H1 (cell line): ENCODE measurements around the gene TBC1D4. TPM values are rescaled to one million over a fixed set of nuclear protein-coding genes. Genes with fewer than 3 reads are reported as not detected.

Source experiments
- CTCF ChIA-PET: fragments of 300-600 bp; sonication (Branson Sonifier 250); formaldehyde crosslinking; loops from one replicate; lab custom pipeline; 2021; ENCODE audit not compliant: partially characterized antibody; lab: Charles Lee
- POLR2A ChIA-PET: fragments of 300-600 bp; sonication (Branson Sonifier 250); formaldehyde crosslinking; loops from one replicate; lab custom pipeline; 2021; ENCODE audit warnings: inconsistent platforms; ENCODE audit not compliant: partially characterized antibody; lab: Charles Lee
- DNase-seq, 2 experiments: peaks; one replicate each; pipeline versions ENCODE4 v3.0.0 to v3.0.0-alpha.2; 2010 to 2022; ENCODE audit warnings: low spot score in 2 of 2, low read depth in 1 of 2, mixed read lengths in 1 of 2
- FAIRE-seq: peaks from 2 replicates; lab custom pipeline; 2011; peaks lifted over from hg19 to GRCh38; lab: Jason Lieb, UNC
- H2AFZ ChIP-seq: 2 replicates; pipeline ENCODE4 v1.8.1; 2012; ENCODE audit warnings: low read length, inconsistent platforms
- H2AK5ac ChIP-seq: 2 replicates; pipeline ENCODE4 v1.6.1; 2013; ENCODE audit warnings: low read depth, low read length
- H2BK120ac ChIP-seq: replicated peaks from 2 replicates; pipeline ENCODE3; 2013; ENCODE audit warnings: low read depth, low read length, inconsistent platforms
- H2BK12ac ChIP-seq: 2 replicates; pipeline ENCODE4 v1.6.1; 2013; ENCODE audit warnings: low read depth, low read length
- H2BK15ac ChIP-seq: 2 replicates; pipeline ENCODE4 v1.6.1; 2013; ENCODE audit warnings: low read length
- H2BK20ac ChIP-seq: 2 replicates; pipeline ENCODE4 v1.6.1; 2013; ENCODE audit warnings: low read length
- H2BK5ac ChIP-seq: 2 replicates; pipeline ENCODE4 v1.6.1; 2013; ENCODE audit warnings: low read depth, low read length
- H3K14ac ChIP-seq: 2 replicates; pipeline ENCODE4 v1.6.1; 2013; ENCODE audit warnings: inconsistent platforms; ENCODE audit not compliant: insufficient read length
- H3K18ac ChIP-seq: 2 replicates; pipeline ENCODE4 v1.6.1; 2013; ENCODE audit warnings: low read length; ENCODE audit errors: extremely low read depth
- H3K23ac ChIP-seq: 2 replicates; pipeline ENCODE4 v1.6.1; 2013; ENCODE audit warnings: inconsistent platforms; ENCODE audit not compliant: insufficient read length
- H3K23me2 ChIP-seq: 2 replicates; pipeline ENCODE4 v1.6.1; 2013; ENCODE audit warnings: low read depth, low read length
- H3K27ac ChIP-seq: 2 replicates; pipeline ENCODE4 v1.6.1; 2011; ENCODE audit warnings: low read depth, low read length, inconsistent platforms
- H3K27me3 ChIP-seq, 4 experiments: replicated peaks in 1 of 4; 1 replicate in 1 of 4; 2 replicates in 3 of 4; pipeline versions ENCODE4 v1.6.1 to v1.8.1; 2011 to 2013; ENCODE audit warnings: low read length in 3 of 4, mild to moderate bottlenecking in 3 of 4, inconsistent platforms in 2 of 4, mixed read lengths in 2 of 4, moderate library complexity in 1 of 4; ENCODE audit not compliant: control insufficient read depth in 3 of 4, insufficient read depth in 3 of 4; ENCODE audit errors: extremely low read depth in 1 of 4
- H3K36me3 ChIP-seq, 4 experiments: 2 replicates each; pipeline versions ENCODE4 v1.6.1 to v1.8.1; 2011 to 2013; ENCODE audit warnings: mild to moderate bottlenecking in 4 of 4, low read length in 3 of 4, moderate library complexity in 2 of 4, control low read depth in 1 of 4, inconsistent platforms in 1 of 4; ENCODE audit not compliant: insufficient read depth in 4 of 4, control insufficient read depth in 2 of 4
- H3K4ac ChIP-seq: replicated peaks from 2 replicates; pipeline ENCODE3; 2013; ENCODE audit warnings: low read length, low read depth, mixed read lengths, inconsistent platforms; ENCODE audit not compliant: insufficient read length
- H3K4me1 ChIP-seq, 4 experiments: replicated peaks in 1 of 4; 1 replicate in 1 of 4; 2 replicates in 3 of 4; pipeline versions ENCODE4 v1.6.1 to v1.8.1; 2011 to 2013; ENCODE audit warnings: low read length in 3 of 4, inconsistent platforms in 2 of 4, mixed read lengths in 1 of 4; ENCODE audit not compliant: insufficient read depth in 4 of 4, control insufficient read depth in 3 of 4
- H3K4me2 ChIP-seq, 2 experiments: 2 replicates each; pipeline versions ENCODE4 v1.6.1 to v1.8.1; 2011 to 2013; ENCODE audit warnings: low read depth in 2 of 2, low read length in 2 of 2, control low read depth in 1 of 2, inconsistent platforms in 1 of 2, mild to moderate bottlenecking in 1 of 2; ENCODE audit not compliant: insufficient read depth in 1 of 2
- H3K4me3 ChIP-seq, 4 experiments: fragments of 200-600, 300-600 bp in 1 of 4; sonication (generic), shearing (Covaris generic), sonication (Bioruptor Twin) in 1 of 4; 2 replicates each; pipeline versions ENCODE4 v1.5.1 to v1.8.1; 2011 to 2016; ENCODE audit warnings: low read length in 4 of 4, low read depth in 3 of 4, control low read depth in 2 of 4, inconsistent platforms in 2 of 4, mild to moderate bottlenecking in 2 of 4, mixed read lengths in 1 of 4, moderate library complexity in 1 of 4; ENCODE audit not compliant: insufficient read depth in 2 of 4; ENCODE audit errors: extremely low read depth in 1 of 4
- H3K56ac ChIP-seq: replicated peaks from 2 replicates; pipeline ENCODE3; 2013; ENCODE audit warnings: low read depth, mild to moderate bottlenecking, mixed read lengths, low read length, inconsistent platforms; ENCODE audit not compliant: insufficient read length
- H3K79me1 ChIP-seq: 2 replicates; pipeline ENCODE4 v1.6.1; 2013; ENCODE audit warnings: low read depth, low read length, control low read depth
- H3K79me2 ChIP-seq, 2 experiments: 2 replicates each; pipeline versions ENCODE4 v1.6.1 to v1.8.1; 2012 to 2013; ENCODE audit warnings: low read length in 2 of 2, mild to moderate bottlenecking in 2 of 2, inconsistent platforms in 1 of 2; ENCODE audit not compliant: insufficient read depth in 2 of 2, control insufficient read depth in 1 of 2
- H3K9ac ChIP-seq, 4 experiments: replicated peaks in 1 of 4; 1 replicate in 1 of 4; 2 replicates in 3 of 4; pipeline versions ENCODE4 v1.6.1 to v1.8.1; 2011 to 2013; ENCODE audit warnings: low read depth in 3 of 4, low read length in 3 of 4, control low read depth in 2 of 4, mild to moderate bottlenecking in 2 of 4, moderate library complexity in 2 of 4, inconsistent platforms in 1 of 4; ENCODE audit errors: extremely low read depth in 1 of 4
- H3K9me3 ChIP-seq, 2 experiments: 2 replicates each; pipeline versions ENCODE4 v1.6.1 to v1.8.1; 2012 to 2013; ENCODE audit warnings: mild to moderate bottlenecking in 2 of 2, moderate library complexity in 2 of 2, control low read depth in 1 of 2, inconsistent platforms in 1 of 2, low read depth in 1 of 2, low read length in 1 of 2, mixed read lengths in 1 of 2; ENCODE audit not compliant: insufficient read depth in 2 of 2
- H4K20me1 ChIP-seq, 2 experiments: replicated peaks in 1 of 2; 2 replicates each; pipeline versions ENCODE3 to v1.8.1; 2011 to 2013; ENCODE audit warnings: inconsistent platforms in 2 of 2, low read length in 2 of 2, mild to moderate bottlenecking in 1 of 2; ENCODE audit not compliant: insufficient read depth in 2 of 2, control insufficient read depth in 1 of 2
- H4K5ac ChIP-seq: 2 replicates; pipeline ENCODE4 v1.6.1; 2013; ENCODE audit warnings: low read length, low read depth, mixed read lengths, inconsistent platforms; ENCODE audit not compliant: insufficient read length
- H4K8ac ChIP-seq: 2 replicates; pipeline ENCODE4 v1.8.0; 2013; ENCODE audit warnings: mild to moderate bottlenecking, moderate library complexity, low read length, inconsistent platforms; ENCODE audit not compliant: insufficient read depth; ENCODE audit errors: extremely low read depth
- H4K91ac ChIP-seq: replicated peaks from 2 replicates; pipeline ENCODE3; 2013; ENCODE audit warnings: low read length, mixed read lengths, inconsistent platforms; ENCODE audit not compliant: insufficient read length
- BACH1 ChIP-seq: IDR thresholded peaks from 2 replicates; pipeline ENCODE4 v1.6.1; 2012; ENCODE audit warnings: low read length, improper control_type of control experiment
- BRCA1 ChIP-seq: IDR thresholded peaks from 2 replicates; pipeline ENCODE4 v1.6.1; 2012; ENCODE audit warnings: low read depth, low read length, improper control_type of control experiment
- CBX5 ChIP-seq: fragments of 300-800, 300-1000 bp; sonication (generic); IDR thresholded peaks from 2 replicates; pipeline ENCODE4 v1.7.1; 2016; ENCODE audit warnings: antibody characterized with exemption, low read length, low read depth
- CBX8 ChIP-seq: fragments of 300-800, 300-1000 bp; sonication (generic); IDR thresholded peaks from 2 replicates; pipeline ENCODE4 v1.7.1; 2016; ENCODE audit warnings: low read depth, low read length, borderline replicate concordance
- EGR1 ChIP-seq: IDR thresholded peaks from 2 replicates; pipeline ENCODE4 v1.6.1; 2011; ENCODE audit warnings: low read depth, low read length, borderline replicate concordance
- MAFK ChIP-seq: IDR thresholded peaks from 2 replicates; pipeline ENCODE4 v1.6.1; 2012; ENCODE audit warnings: low read depth, mild to moderate bottlenecking, improper control_type of control experiment, low read length
- MAX ChIP-seq: IDR thresholded peaks from 2 replicates; pipeline ENCODE4 v1.6.1; 2012; ENCODE audit warnings: inconsistent platforms
- NANOG ChIP-seq: IDR thresholded peaks from 2 replicates; pipeline ENCODE4 v1.6.1; 2011; ENCODE audit warnings: low read length, low read depth, mild to moderate bottlenecking, inconsistent platforms; ENCODE audit not compliant: insufficient read depth, poor library complexity, severe bottlenecking
- POLR2AphosphoS5 ChIP-seq: IDR thresholded peaks from 2 replicates; pipeline ENCODE4 v1.6.1; 2011; ENCODE audit warnings: low read depth, low read length
- POU5F1 ChIP-seq: IDR thresholded peaks from 2 replicates; pipeline ENCODE4 v1.6.1; 2011; ENCODE audit warnings: low read depth, mild to moderate bottlenecking, low read length, moderate library complexity
- RBBP5 ChIP-seq: IDR thresholded peaks from 2 replicates; pipeline ENCODE4 v1.7.1; 2012; ENCODE audit warnings: low read depth, mild to moderate bottlenecking, inconsistent platforms, low read length, moderate library complexity, borderline replicate concordance
- RFX5 ChIP-seq: IDR thresholded peaks from 2 replicates; pipeline ENCODE4 v1.6.1; 2011; ENCODE audit warnings: low read depth, low read length, improper control_type of control experiment, borderline replicate concordance
- SAP30 ChIP-seq: fragments of 300-600 bp; sonication (generic); IDR thresholded peaks from 2 replicates; pipeline ENCODE4 v1.7.1; 2012; ENCODE audit warnings: low read length, moderate library complexity, mild to moderate bottlenecking, inconsistent platforms; ENCODE audit not compliant: insufficient read depth, insufficient replicate concordance
- SIRT6 ChIP-seq: IDR thresholded peaks from one replicate; pipeline ENCODE4 v1.7.1; 2012; ENCODE audit warnings: low read length, inconsistent platforms
- TCF12 ChIP-seq: IDR thresholded peaks from 2 replicates; pipeline ENCODE4 v1.6.1; 2011; ENCODE audit warnings: low read depth, mild to moderate bottlenecking, low read length
- YY1 ChIP-seq: IDR thresholded peaks from 2 replicates; pipeline ENCODE4 v1.6.1; 2011; ENCODE audit warnings: low read depth, mild to moderate bottlenecking, low read length
- WGBS, 2 experiments: shearing (Covaris generic) in 1 of 2; methylation state at CpG; one replicate each; pipeline versions ENCODE4 v1.1.6 to v1.1.7; 2013 to 2015; ENCODE audit warnings: low lambda C conversion rate in 2 of 2, mixed read lengths in 2 of 2, inconsistent platforms in 1 of 2, low coverage in 1 of 2, missing lambda C conversion rate in 1 of 2; ENCODE audit not compliant: insufficient replicate concordance in 2 of 2, insufficient coverage in 1 of 2, insufficient read length in 1 of 2; ENCODE audit errors: extremely low coverage in 1 of 2, missing lambda C conversion rate in 1 of 2; 5-methylcytosine and 5-hydroxymethylcytosine counted together
- polyA plus RNA-seq, 7 experiments: library from polyadenylated mRNA; depleted of rRNA in 3 of 7; stranded (reverse) in 5 of 7; unstranded in 2 of 7; fragments of >200 nt in 5 of 7; fragments of 200-250 nt in 2 of 7; gene quantifications; 1 replicate in 5 of 7; 2 replicates in 1 of 7; 4 replicates in 1 of 7; pipeline versions ENCODE4 v1.2.1 to v1.2.3, GENCODE V29; 2011 to 2013; ENCODE audit warnings: missing spikeins in 2 of 7, mixed read lengths in 2 of 7
- total RNA-seq: library from RNA; stranded (reverse); fragmentation: NEBNext Ultra II Directional; extraction: Animal tissue kit (Norgen Biotek cat#: 25700); gene quantifications from 2 replicates; pipeline ENCODE4 v1.2.1, GENCODE V29; 2021

The TBC1D4 gene
- total and polyA plus RNA-seq, 2 of the 8 experiments (the other 6 are each of a cell fraction or from before 2014, with no cell fraction given): 16.7 to 39.0 TPM

- Histone ChIP-seq H3K4me1 (no peaks in the 10 kb centered on the region), H2BK20ac (no peak overlapping the region), H3K79me2 (no peaks in the 10 kb centered on the region), H3K9ac (no peak overlapping the region), H3K23me2 (no peaks in the 10 kb centered on the region), H2BK5ac (no peak overlapping the region), H2BK15ac (no peak overlapping the region), H3K14ac (no peak overlapping the region), H2AK5ac (no peak overlapping the region), H2AFZ (no peak overlapping the region), H3K4ac (no peak overlapping the region), H3K18ac (no peak overlapping the region), H4K91ac (no peak overlapping the region), H3K79me1 (no peaks in the 10 kb centered on the region), H3K9me3 (peaks cover 12 to 17% of the 10 kb centered on the region in 2 experiments; a peak in 3 of 4 replicates), H3K4me3 (no peak overlapping the region), H2BK12ac (no peak overlapping the region), H3K56ac (no peak overlapping the region), H3K23ac (no peak overlapping the region), H2BK120ac (no peak overlapping the region), H3K27me3 (no peaks in the 10 kb centered on the region), H4K20me1 (no peaks in the 10 kb centered on the region), H4K8ac (no peak overlapping the region), H4K5ac (no peak overlapping the region), H3K36me3 (no peaks in the 10 kb centered on the region), H3K4me2 (no peak overlapping the region), H3K27ac (no peak overlapping the region)
- CTCF ChIA-PET: interaction anchor here (0.7 to 1.1 kb wide), 3 partner anchors 402 to 1537 kb away, joined by 3 to 4 read pairs (median 3); no protein-coding TSS in a partner anchor
- POLR2A ChIA-PET: no interaction called here
- 90% methylated on average over 4 of the region's 4 CpGs; no CpG with 5 or more reads in 1 of the 2 experiments for WGBS, 2 experiments
- FAIRE-seq: no peak
- DNase-seq: no peak
- TF ChIP-seq NANOG (no peak), POLR2AphosphoS5 (no peak), BRCA1 (no peak), RBBP5 (no peak), POU5F1 (no peak), MAX (no peak), SIRT6 (no peak), EGR1 (no peak), RFX5 (no peak), TCF12 (no peak), YY1 (no peak), CBX5 (no peak), MAFK (no peak), BACH1 (no peak), SAP30 (no peak), CBX8 (no peak)
These were observed 230.8 kb downstream of the TBC1D4 start for GRCh38 chr13:75251188-75251587.
